GM18909 (cell line): Measurements from ENCODE around the gene DDIAS.
A peak's percentile ranks its signal among the peaks of the same experiment; 100 is the strongest.
"Not testable (repeated sequence)": the region's sequence is repeated elsewhere in the genome, so short reads cannot be mapped to it uniquely, and the experiment has no call there.

Experiments
- ATAC-seq: cut with Tn5 transposase; IDR thresholded peaks from one replicate; pipeline ENCODE4 v1.9.1; 2021; ENCODE audit warnings: mild to moderate bottlenecking; ENCODE audit not compliant: unreplicated experiment, poor library complexity

The DDIAS gene

GRCh38 chr11:82901165-82901921, at the start of gene DDIAS:
TSS of gene DDIAS (plus strand) at chr11:82901736. CDS start at chr11:82914739, 13,003 bp downstream.
- peak; percentile 77 for ATAC-seq

GRCh38 chr11:82854242-82854641, 47.3 kb upstream of the DDIAS start:
- no peak for ATAC-seq

GRCh38 chr11:82854916-82855315, 46.6 kb upstream of the DDIAS start:
- ATAC-seq, result not testable (repeated sequence)

- ATAC-seq, result no peak
These were observed 45.9 kb upstream of the DDIAS start for GRCh38 chr11:82855616-82856015.

GRCh38 chr11:82857145-82857544, 44.4 kb upstream of the DDIAS start:
- ATAC-seq, result no peak

GRCh38 chr11:82858133-82858532, 43.4 kb upstream of the DDIAS start:
- ATAC-seq, result no peak

GRCh38 chr11:82858556-82859091, 42.9 kb upstream of the DDIAS start:
- ATAC-seq, result no peak

- ATAC-seq, result no peak
These were observed 41.8 kb upstream of the DDIAS start for GRCh38 chr11:82859750-82860149.

GRCh38 chr11:82862379-82862778, 39.2 kb upstream of the DDIAS start:
- no peak for ATAC-seq

GRCh38 chr11:82863209-82863608, 38.3 kb upstream of the DDIAS start:
- ATAC-seq, result no peak

- peak; percentile 66 for ATAC-seq
These were observed 37.3 kb upstream of the DDIAS start for GRCh38 chr11:82864268-82864667.

- ATAC-seq, result no peak
These were observed 35.7 kb upstream of the DDIAS start for GRCh38 chr11:82865841-82866240.

GRCh38 chr11:82867495-82868082, 33.9 kb upstream of the DDIAS start:
- ATAC-seq, result peak; percentile 60

- no peak for ATAC-seq
These were observed 31.9 kb upstream of the DDIAS start for GRCh38 chr11:82869657-82870056.

GRCh38 chr11:82871646-82872045, 29.9 kb upstream of the DDIAS start:
- no peak for ATAC-seq

GRCh38 chr11:82872377-82873150, 29.0 kb upstream of the DDIAS start:
- ATAC-seq, result no peak

GRCh38 chr11:82873919-82874333, 27.6 kb upstream of the DDIAS start:
- ATAC-seq, result no peak

GRCh38 chr11:82874646-82875523, 26.7 kb upstream of the DDIAS start:
- ATAC-seq, result no peak

- ATAC-seq, result no peak
These were observed 17.7 kb upstream of the DDIAS start for GRCh38 chr11:82883853-82884252.
